GM21737 (cell line): ENCODE measurements around the gene PERM1.

Source experiments
- ATAC-seq: cut with Tn5 transposase; IDR thresholded peaks from one replicate; pipeline ENCODE4 v1.9.1; 2021; ENCODE audit warnings: mild to moderate bottlenecking, moderate library complexity; ENCODE audit not compliant: unreplicated experiment

PERM1 gene

GRCh38 chr1:936348-937264 lies 45.3 kb downstream of the PERM1 start:
- no peak for ATAC-seq

GRCh38 chr1:935751-936231 lies 46.1 kb downstream of the PERM1 start:
- no peak for ATAC-seq

- ATAC-seq: no peak
Measured at GRCh38 chr1:934991-935750, 46.7 kb downstream of the PERM1 start.

- no peak for ATAC-seq
Measured at GRCh38 chr1:933603-933940, 48.3 kb downstream of the PERM1 start.

- no peak for ATAC-seq
Measured at GRCh38 chr1:932776-933602, 48.9 kb downstream of the PERM1 start.

GRCh38 chr1:932173-932510 lies 49.8 kb downstream of the PERM1 start:
- ATAC-seq: no peak

- ATAC-seq: no peak
Measured at GRCh38 chr1:931380-932172, 50.3 kb downstream of the PERM1 start.

GRCh38 chr1:930633-931138 lies 51.2 kb downstream of the PERM1 start:
- no peak for ATAC-seq

- no peak for ATAC-seq
Measured at GRCh38 chr1:929712-930632, 51.9 kb downstream of the PERM1 start.

GRCh38 chr1:928825-929661 lies 52.9 kb downstream of the PERM1 start:
- no peak for ATAC-seq

GRCh38 chr1:927748-928147 lies 54.1 kb downstream of the PERM1 start:
- no peak for ATAC-seq

GRCh38 chr1:927234-927633 lies 54.7 kb downstream of the PERM1 start:
- no peak for ATAC-seq

- ATAC-seq: no peak
Measured at GRCh38 chr1:925561-926421, 56.1 kb downstream of the PERM1 start.
